NCI-H2227 treated with DMSO at 0.1 percent for 48 hours (cell line): Measurements from ENCODE around the gene VPS37C.

Experiments used
- DNase-seq: peaks from one replicate; lab custom pipeline; 2025; lab: John Stamatoyannopoulos, UW

VPS37C gene

DNA sequence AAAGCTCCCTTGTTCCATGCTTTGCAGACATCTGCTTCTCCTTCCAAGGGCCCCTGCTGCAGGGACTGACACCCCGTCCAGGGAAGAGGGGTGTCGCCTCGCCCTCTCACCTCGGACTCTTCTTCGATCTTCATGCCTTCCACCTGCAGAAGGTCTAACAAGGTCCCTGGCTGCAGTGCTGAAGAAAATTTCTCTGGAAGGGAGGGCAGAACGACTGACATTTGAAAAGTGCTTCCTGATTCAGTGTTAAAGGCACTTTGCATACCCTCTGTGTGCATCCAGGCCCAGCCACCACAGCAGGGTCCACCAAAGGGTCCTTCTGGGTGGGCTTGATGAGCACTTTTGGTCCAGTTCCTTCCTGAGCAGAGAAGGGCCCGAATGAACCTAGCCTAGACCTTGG lies 28.1 kb downstream of the VPS37C start:
- no peak for DNase-seq

DNA sequence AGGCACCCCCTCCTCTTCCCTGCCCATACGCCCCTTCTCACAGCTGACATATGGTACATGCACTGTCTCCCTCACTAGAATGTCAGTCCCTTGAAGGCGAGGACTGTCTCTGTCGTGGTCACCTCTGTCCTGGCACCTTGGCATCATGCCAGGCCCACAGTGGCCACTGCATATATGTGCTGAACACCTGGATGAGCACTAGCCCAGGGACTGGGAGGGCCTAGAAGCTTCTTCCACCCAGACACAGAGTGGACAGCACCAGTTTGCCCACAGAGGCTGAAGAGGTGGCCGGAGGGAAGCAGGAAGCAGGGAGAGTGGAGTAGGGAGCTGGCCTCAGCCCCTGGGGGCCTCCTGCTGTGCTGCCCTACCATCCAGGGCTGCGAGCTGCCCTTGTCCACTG lies 28.6 kb downstream of the VPS37C start:
- no peak for DNase-seq

DNA sequence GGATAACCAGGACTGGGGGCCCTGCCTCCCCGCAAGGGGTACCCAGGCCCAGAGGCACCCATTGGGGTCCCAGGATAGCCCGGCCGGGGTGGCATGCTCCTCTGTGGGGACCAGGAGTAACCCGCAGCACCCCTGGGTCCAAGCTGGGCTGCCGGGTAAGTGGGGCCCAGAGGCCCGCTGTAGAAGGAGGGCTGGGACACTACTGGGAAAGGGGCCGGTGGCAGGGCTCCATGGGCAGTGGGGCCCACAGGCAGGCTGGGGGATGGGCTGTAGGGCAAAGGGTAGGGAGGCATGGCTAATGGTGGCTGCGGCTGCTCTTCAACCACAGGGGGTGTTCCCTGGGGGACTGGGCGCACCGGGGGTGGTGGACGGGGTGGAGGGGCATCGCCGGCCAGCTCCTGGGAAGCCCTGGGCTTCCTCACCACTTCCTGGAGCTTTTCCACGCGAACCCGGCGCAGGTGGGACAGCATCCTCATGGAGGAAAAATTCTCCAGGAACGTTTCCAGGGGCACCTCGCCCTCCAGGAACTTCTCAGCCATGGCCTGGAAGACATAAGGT lies 29.1 kb downstream of the VPS37C start:
- no peak for DNase-seq

DNA sequence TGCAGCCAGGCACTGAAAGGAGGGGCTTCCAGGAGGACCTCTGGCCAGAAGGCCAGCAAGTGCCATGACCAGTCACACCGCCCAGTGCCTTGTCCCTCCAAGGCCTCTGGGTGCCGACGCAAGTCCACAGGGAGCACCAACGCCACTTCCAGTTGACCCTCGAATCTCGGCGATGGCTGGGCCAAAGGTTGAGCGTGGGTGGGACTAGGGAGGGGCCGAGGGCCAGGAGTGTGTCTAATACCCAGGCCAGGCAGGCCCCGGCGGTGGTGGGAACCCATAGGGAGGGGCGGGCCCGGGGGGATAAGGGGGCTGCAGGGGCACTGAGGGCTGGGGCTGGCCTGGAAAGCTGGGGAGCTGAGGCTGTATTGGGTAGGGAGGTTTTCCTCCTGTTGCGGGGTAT lies 29.6 kb downstream of the VPS37C start:
- DNase-seq, result no peak

DNA sequence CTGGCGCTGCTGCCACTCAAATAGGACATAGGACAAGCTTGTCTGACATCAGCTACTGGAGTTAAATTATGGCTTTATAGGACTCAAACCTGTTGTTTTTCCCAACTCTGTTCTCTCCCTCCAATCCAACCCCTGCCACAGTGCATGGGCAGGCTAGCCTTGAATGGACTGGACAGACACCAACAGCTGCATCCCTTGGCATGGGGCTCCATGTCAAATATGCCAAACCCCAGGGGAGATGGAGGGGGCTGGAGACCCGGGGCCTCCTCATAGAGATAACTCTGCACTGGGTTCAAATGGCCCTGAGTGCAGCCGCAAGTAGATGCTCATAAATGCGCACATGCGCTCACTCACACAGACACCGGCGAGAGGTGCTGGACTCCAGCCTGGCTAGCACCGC lies 30.0 kb downstream of the VPS37C start:
- no peak for DNase-seq

DNA sequence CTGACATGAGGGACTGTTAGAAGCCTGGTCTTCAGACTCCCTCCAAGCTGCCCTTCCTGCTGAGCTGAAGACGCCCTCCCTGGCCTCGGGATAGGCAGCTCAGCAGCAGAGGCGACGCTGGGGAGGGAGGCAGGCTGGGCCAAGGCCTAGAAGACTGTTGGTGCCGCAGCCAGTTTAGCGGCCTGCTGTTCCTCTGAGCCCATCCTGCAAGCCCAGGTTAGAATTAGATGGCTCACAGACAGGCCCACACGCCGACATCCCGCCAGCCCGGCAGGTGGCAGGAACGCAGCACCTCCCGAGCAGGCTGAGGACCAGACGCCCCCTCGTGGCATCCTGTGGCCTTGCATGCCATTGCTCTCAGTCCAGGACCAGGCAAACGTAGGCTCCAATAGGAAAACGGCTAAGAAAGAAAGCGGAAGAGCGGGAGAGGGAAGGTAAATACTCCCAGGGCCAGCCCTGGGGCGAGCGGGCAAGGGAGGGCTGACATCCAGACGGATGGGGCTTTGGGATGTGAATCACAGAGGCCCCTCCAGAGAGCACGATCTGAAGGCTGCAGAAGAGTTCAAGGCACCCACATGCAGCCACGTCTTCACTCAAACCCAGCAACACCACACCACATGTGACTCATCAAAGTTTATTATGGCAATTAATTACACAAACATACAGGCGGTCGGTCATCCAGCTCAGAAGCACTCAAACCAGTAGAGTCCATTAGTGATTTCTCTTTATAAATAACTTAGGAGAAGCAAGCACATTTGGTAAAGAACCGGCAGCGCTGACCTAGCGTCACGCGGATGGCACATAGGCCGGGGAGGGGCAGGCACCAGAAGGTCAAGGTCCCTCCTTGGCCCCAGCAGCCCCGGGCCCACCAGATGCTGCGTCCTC lies 31.3 kb downstream of the VPS37C start:
- no peak for DNase-seq

DNA sequence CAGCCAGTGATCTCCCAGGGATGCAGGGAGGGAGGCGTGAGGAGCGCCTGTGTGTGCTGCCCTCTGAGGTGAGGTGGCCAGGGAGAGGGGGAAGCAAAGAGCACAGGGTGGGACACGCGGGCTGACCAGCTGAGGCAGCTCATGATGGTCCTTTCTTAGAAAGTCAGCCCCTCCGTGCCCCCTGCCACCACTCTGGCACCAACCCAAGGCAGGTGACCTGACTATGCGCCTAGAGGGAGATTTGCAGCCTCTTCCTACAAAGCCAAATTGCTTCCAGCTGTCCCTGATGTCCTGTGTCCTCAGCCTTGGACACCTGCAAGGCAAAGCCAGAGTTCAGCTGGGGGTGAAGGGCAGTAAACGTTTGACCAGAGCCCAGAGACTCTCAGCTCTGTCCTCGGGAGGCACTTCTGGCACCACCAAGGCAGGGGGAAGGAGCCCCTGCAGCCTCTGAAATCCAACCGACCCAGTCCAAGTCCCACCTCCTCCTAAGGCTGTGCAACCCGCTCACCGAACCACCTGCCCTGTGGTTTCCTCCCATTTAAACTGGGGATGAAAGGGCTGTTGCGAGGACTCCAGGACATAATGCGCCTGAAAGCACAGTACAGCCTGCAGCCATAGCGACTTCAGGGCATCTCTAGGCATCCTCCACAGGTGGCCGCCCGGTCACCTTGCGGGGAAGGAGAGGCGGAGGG lies 32.1 kb downstream of the VPS37C start:
- no peak for DNase-seq

DNA sequence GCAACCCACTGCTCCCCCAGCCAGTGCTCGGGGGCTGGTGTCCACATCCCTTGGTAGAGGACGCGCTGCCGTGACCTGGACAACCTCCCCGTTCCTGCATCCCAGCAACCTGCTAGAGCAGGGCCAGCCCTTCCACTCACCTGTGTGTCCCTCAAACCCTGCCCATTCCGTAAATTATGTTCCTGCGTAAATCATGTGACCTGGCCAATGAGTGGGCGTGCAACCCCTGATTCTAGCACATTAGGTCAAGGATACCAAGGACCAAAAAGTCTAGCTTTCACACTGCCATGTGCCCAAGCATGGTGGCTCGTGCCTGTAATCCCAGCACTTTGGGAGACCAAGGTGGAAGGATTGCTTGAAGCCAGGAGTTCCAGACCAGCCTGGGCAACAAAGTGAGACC lies 33.2 kb downstream of the VPS37C start:
- no peak for DNase-seq

DNA sequence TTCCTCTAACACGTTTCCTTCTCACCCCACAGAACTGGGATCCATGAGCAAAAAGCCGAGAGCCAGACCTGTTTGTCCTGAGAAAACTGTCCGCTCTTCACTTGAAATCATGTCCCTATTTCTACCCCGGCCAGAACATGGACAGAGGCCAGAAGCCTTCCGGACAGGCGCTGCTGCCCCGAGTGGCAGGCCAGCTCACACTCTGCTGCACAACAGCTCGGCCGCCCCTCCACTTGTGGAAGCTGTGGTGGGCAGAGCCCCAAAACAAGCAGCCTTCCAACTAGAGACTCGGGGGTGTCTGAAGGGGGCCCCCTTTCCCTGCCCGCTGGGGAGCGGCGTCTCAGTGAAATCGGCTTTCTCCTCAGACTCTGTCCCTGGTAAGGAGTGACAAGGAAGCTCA lies 35.0 kb downstream of the VPS37C start:
- DNase-seq, result no peak

DNA sequence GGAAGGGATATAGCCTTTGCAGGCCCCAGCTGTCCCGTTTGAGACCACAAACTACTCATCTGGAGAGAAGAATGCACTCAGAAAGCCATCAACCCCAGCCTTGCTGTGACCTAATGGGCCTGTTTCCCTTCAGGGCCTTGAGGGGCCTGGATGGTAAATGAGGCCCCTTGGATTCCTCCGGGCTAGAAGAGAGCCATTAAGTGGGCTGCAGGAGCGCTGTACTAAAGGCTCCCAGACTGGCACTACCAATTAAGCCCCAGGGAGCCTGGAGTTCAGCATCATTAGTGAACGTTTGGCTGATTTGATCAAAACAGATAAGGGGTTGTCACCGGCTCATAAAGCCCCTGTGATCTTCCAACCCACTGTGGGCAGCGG lies 35.9 kb downstream of the VPS37C start:
- no peak for DNase-seq

DNA sequence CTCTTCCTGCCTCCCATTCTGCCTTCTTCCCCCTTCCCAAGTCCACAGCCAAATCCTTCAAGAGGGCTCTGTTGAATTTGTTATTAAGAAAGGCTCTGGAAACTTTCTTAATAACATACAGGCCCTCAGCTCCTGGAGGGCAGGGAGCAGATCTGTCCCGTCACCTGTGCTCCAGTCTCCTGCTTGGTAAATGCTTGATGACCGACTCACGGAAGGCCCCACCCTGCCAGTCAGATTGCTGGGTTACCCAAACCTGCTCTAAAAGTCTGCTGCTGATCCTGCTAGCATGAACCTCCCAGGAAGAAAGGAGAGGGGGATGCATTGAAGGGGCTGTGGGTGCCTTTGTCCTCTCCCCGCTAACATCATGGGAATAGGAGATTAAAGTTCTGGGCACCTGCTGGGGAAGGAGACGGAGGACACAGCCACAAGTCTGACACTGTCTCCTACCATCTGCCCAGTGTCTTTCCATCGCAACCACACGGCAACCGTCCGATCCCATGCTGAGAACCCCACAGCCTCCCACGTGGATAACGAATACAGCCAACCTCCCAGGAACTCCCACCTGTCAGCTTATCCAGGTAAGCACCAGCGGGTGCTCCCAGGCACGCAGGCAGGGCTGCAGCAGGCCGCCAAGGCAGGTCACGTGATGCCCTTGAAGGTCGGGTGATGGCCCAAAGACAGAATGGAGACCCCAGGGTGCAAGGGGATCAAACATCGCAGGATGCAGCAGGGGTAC lies 36.5 kb downstream of the VPS37C start:
- DNase-seq, result no peak

DNA sequence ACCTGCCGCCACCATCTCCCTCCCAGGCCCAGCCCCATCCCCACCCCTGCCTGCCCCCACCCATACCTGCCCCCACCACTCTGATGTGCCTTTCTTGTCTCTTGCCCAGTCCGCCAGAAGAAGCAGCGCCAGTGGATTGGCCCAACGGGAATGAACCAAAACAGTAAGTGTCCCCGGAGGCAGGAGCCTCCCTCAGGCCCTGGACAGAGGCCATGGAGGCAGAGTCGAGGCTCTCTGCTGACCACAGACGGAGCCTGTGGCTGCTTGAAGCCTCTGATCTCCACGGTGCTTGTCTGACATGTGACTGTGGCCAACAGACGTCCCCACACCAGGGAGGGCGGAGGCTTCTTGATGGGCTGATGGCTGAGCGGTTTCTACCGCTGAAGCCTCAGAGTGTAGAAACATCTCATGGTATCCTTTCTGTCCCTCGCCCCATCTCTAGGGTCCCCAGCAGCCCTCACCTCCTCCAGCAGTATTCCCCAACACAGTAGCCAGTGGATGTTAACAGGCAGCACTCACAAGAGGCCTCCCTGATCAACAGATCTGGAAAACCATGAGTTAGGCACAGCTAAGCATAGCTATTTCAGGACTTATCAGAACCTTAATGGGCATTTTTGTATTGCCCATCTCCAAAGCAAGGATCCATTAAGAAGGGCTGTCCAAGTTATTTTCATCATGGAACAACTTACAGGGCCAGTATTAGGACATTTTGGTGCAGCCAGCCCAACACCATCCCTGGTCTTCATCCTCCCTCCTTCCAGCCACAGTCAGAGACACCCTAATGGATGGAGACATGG lies 37.3 kb downstream of the VPS37C start:
- DNase-seq, result no peak

DNA sequence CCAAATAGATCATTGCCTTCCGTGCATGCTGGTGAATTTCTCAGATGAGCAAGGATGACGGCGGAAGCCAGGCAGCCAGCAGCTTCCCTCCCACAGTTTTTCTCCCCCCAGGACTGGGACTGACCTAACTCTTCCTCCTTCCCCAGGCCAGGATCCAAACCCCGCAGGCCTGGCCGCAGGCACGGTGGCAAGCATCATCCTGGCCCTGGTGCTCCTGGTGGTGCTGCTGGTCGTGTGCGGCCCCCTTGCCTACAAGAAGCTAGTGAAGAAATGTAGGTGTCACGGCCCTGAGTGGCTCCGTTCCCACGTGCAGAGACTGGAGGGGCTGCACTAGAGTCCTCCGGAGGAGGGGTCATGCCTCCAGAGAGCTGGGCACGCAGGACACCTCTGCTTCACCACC lies 38.5 kb downstream of the VPS37C start:
- DNase-seq, result no peak

DNA sequence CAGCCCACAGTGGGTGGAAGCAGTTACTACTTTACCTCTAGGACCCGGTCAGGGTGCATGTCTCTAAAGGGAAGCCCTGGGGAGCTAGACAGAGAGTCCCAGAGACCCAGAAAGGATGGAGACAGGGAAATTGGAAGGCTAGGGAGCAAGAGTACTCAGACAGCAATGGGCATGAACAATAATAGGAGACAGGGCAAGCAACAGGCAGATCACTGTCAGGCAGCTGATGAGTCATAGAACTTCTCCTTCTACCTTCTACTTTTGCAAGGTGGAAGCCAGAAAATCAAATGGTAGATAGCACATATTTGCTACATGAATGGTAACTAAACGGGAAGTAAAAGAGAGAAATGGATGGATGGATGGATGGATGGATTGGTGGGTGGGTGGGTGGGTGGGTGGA lies 39.3 kb downstream of the VPS37C start:
- no peak for DNase-seq

DNA sequence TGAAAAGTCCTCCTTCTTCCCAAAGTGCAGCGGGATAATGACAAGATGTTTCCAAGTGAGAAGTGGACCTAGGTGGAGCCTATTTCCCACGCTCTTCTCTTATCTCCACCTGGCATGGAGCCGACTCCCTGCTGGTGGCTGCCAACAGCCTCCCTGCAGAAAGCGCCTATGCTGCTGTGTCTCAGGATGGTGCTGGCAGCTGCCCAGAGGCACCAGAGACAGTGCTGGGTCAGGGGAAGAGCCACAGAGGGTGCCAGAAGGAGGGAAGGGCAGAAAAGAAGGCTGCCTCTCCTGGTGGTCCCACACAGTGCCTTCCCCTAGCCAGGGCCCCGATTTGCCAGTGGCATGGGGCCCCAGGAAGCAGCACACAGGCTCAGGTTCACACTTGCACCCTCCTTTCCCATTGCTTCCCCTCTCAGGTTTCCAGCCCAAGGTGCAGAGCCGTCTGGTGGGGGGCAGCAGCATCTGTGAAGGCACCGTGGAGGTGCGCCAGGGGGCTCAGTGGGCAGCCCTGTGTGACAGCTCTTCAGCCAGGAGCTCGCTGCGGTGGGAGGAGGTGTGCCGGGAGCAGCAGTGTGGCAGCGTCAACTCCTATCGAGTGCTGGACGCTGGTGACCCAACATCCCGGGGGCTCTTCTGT lies 39.9 kb downstream of the VPS37C start:
- DNase-seq, result no peak

DNA sequence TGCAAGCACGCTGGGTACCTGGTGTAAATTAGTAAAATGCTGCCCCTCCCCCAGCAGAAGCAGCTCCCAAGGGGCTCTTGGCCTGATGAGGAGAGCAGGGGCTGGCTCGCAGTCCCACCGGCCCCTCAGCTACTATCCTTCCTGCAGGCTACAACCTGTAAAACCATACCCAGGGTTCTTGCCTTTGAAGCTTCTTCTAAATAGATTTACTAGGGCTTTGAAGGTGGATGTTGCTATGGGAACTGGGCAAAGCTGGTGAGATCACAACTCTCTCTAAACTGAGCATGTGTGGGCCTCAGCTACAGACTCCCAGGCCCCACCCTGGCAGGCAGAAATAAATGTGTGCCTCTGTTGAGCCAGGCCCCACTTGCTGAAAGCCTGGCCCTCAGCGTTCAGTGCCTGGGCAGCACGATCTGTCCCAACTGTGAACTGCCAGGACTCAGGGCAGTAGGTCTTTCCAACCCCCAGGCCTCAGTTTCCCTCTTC lies 40.5 kb downstream of the VPS37C start:
- DNase-seq, result no peak

DNA sequence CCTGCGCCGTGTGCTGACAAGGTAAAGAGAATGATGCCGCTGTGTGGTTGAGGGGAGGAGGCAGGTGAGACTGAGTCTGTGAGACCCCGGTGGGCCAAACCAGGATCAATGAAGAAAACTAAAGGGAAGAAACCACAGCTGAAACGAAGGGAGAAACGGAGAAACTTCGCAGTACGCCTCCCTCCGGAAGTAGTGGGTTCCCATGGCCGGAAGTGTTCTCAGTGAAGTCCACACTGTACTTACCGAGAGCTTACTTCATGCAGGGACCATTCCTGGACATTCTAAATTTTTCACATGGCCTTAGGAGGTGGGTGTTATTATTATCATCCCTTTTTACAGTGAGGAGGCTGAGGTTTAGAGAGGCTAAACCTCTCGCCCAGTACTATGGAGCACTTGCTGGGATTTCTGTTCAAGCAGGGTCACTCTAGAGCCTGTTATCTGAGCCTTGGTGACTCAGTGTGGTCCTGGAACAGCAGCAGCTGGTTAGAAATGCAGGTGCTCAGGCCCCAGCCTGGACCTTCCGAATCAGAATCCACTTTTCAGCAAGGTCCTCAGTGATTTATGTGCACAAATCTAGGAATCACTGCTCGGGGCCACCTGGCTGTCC lies 41.0 kb downstream of the VPS37C start:
- no peak for DNase-seq

DNA sequence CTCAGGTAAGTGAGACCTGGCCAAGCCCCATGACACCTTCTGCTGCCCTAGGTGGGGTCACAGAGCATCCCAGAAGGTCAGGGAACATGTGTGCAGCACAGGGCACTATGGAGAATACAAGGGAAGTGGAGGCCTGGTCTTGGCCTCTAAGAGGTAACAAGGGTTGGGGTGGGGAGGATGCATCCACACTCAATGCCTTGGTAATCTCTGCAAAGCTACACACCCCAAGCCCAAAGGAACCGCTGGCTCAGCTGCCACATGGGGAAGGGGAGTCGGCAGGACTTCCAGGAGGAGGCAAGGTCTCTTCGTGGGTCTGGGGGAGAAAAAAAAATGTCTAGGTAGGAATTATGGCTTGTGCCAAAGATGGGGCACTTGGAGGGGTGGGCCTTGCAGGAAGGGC lies 41.7 kb downstream of the VPS37C start:
- DNase-seq, result no peak

DNA sequence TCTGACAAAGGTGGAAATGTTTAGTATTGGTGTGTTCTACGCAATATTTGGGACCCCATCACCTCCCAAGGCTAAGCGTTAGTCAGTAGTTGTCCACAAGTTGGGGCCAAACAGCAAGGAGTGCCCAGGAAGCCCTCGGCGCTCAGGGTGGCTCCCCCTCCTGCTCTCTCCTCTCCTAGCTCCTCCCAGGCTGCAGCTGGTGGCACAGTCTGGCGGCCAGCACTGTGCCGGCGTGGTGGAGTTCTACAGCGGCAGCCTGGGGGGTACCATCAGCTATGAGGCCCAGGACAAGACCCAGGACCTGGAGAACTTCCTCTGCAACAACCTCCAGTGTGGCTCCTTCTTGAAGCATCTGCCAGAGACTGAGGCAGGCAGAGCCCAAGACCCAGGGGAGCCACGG lies 42.2 kb downstream of the VPS37C start:
- DNase-seq, result no peak

DNA sequence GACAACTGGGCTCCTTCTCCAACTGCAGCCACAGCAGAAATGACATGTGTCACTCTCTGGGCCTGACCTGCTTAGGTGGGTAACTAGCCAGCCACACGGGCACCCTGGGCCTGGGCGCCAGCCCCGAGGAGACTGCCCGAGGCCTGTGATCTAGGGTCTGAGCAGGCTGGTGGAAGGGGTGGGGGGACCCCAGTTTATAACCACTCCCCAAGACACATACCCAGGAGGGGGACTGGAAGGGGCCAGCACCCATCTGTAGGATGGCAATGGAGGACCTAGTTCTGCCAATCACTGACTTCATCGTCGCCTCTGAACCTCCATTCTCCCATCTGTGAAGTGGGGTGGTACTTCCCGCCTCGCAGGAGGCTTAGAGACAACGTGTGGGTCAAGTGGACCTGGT lies 42.8 kb downstream of the VPS37C start:
- DNase-seq, result no peak

DNA sequence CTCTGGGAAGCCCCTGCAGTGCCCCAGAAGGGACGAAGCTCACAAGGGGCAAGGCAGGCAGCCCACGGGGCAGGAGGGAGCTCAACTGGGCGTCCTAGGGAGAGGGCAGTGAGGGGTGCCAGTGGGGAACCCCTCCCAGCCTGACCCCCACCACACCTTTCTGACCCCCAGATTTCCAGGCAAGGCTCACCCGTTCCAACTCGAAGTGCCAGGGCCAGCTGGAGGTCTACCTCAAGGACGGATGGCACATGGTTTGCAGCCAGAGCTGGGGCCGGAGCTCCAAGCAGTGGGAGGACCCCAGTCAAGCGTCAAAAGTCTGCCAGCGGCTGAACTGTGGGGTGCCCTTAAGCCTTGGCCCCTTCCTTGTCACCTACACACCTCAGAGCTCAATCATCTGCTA lies 43.2 kb downstream of the VPS37C start:
- no peak for DNase-seq
